PC-9 (cell line): ENCODE measurements around the gene GATA6.

Experiments used
- EZH2 ChIP-seq: fragments of 200-600 bp; sonication (generic); IDR thresholded peaks from 2 replicates; pipeline ENCODE4 v1.8.0; 2017; ENCODE audit warnings: antibody characterized with exemption, low read depth
- TF ChIP-seq, protein P1 (sequence below): fragments of 200-600 bp; sonication (generic); conservative IDR thresholded peaks from 2 replicates; pipeline ENCODE4 v1.6.1; 2017; ENCODE audit warnings: mixed run types, antibody characterized with exemption, mild to moderate bottlenecking, moderate library complexity

DNA sequence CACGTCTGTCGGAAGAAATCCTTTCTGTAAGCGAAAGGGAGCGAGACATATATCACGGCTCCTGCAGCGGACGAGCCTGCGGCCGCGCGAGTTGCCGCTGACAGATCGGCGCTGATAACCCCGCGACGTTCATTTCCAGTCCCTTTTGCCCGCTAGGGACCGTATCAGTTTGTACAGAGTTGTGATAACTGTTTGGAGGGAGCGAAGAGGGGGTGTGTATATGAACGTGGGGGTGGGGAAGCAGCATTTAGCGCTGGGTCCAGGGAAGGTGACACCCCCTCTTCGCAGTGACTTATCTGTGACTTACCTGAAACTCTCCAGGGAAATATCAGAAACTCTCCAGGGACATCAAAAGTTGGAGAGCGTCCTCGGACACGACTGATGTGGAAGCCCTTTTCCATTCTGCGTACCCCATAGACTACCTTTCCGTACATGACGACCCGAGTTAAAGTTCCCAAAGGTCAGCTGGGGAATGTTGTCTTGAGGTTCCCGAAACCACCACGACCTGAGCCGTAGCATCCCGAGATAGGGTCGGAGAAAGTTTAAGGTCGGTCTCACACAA, 948 bp upstream of the GATA6 start:
- TF ChIP-seq, protein P1, sequence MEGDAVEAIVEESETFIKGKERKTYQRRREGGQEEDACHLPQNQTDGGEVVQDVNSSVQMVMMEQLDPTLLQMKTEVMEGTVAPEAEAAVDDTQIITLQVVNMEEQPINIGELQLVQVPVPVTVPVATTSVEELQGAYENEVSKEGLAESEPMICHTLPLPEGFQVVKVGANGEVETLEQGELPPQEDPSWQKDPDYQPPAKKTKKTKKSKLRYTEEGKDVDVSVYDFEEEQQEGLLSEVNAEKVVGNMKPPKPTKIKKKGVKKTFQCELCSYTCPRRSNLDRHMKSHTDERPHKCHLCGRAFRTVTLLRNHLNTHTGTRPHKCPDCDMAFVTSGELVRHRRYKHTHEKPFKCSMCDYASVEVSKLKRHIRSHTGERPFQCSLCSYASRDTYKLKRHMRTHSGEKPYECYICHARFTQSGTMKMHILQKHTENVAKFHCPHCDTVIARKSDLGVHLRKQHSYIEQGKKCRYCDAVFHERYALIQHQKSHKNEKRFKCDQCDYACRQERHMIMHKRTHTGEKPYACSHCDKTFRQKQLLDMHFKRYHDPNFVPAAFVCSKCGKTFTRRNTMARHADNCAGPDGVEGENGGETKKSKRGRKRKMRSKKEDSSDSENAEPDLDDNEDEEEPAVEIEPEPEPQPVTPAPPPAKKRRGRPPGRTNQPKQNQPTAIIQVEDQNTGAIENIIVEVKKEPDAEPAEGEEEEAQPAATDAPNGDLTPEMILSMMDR = no peak; the same call in 1 of the 2 replicates
- TF ChIP-seq EZH2 = no peak
